Ovary (tissue), 9 donors: ENCODE results near the gene UBR4. TPM values are rescaled to one million over a fixed set of nuclear protein-coding genes. Genes with fewer than 3 reads are reported as not detected.

ENCODE experiments used
- DNase-seq, 5 donors: peaks; one replicate each; pipeline ENCODE4 v3.0.0-alpha.2; 2019 to 2020
- H3K27ac ChIP-seq, 2 donors: fragments of 200-600 bp; one replicate each; pipeline versions ENCODE4 v1.5.1 to v1.8.0; 2019 to 2022
- H3K27me3 ChIP-seq: fragments of 200-600 bp; one replicate; pipeline ENCODE4 v1.8.0; 2022
- H3K36me3 ChIP-seq: fragments of 200-600 bp; sonication (generic); one replicate; pipeline ENCODE4 v1.5.1; 2019
- H3K4me1 ChIP-seq: one replicate; pipeline ENCODE4 v1.8.1; 2013; ENCODE audit warnings: mild to moderate bottlenecking, moderate library complexity; ENCODE audit not compliant: insufficient read depth
- H3K4me3 ChIP-seq: fragments of 200-600 bp; sonication (generic); one replicate; pipeline ENCODE4 v1.5.1; 2017
- H3K9me3 ChIP-seq, 2 donors: fragments of 200-600 bp in 1 of 2; sonication (generic) in 1 of 2; one replicate each; pipeline versions ENCODE4 v1.5.1 to v1.8.1; 2013 to 2019; ENCODE audit warnings: mild to moderate bottlenecking in 1 of 2, moderate library complexity in 1 of 2
- EP300 ChIP-seq: sonication (generic); formaldehyde crosslinking; IDR thresholded peaks from one replicate; pipeline ENCODE4 v1.6.1; 2017; ENCODE audit warnings: antibody characterized with exemption
- POLR2A ChIP-seq: fragments of 450-650 bp; IDR thresholded peaks from one replicate; pipeline ENCODE4 v1.6.1; 2017; ENCODE audit warnings: antibody characterized with exemption, mild to moderate bottlenecking, moderate library complexity
- WGBS, 3 donors: extraction: QIAGEN DNeasy Blood & Tissue Kit in 1 of 3; methylation state at CpG; one replicate each; pipeline versions ENCODE4 v1.1.5 to v1.1.7; 2013 to 2017; 5-methylcytosine and 5-hydroxymethylcytosine counted together
- intact Hi-C, 4 donors: fragments of 100-400 bp; cut with DNase I; formaldehyde crosslinking; loops; one replicate each; pipeline versions ENCODE4 v1.11.0 to v1.15.1; 2022 to 2023
- polyA plus RNA-seq, 2 donors: library from polyadenylated mRNA; stranded (reverse); fragments of 200-250 nt in 1 of 2; fragments of 350-450 nt in 1 of 2; fragmentation: Illumina TruSeq in 1 of 2; extraction: RNeasy Lipid Tissue Mini Kit (QIAGEN cat#74804) in 1 of 2; gene quantifications; one replicate each; pipeline ENCODE4 v1.2.3, GENCODE V29; 2013 to 2014
- total RNA-seq, 7 donors: library from RNA; depleted of rRNA in 2 of 7; stranded (reverse); fragments of >200 nt in 2 of 7; fragmentation: NEBNext Ultra II Directional in 3 of 7; extraction: Animal tissue kit (Norgen Biotek cat#: 25700) in 3 of 7; gene quantifications; one replicate each; pipeline versions ENCODE4 v1.1.0 to v1.2.4, GENCODE V29; 2016 to 2023
- TF ChIP-seq, protein P1 (sequence below), 3 donors: fragments of 450-650 bp in 2 of 3; fragments of 200-600 bp in 1 of 3; IDR thresholded peaks; one replicate each; pipeline versions ENCODE4 v1.5.1 to v1.8.0; 2016 to 2022; ENCODE audit warnings: antibody characterized with exemption in 3 of 3, mild to moderate bottlenecking in 1 of 3
- donor health status: DM: no; HTN: no; CAD: no; lungs with moderate emphysema.
- donor health status: DM: no; HTN: no; CAD: no.
- donor health status: Bipolar disorder and iron deficiency.
- donor health status: DM: yes; HTN: yes; CAD: no.
- donor health status: DM: no; HTN: no; CAD: no.
- donor health status: DM: yes; HTN: yes; CAD: no.

The UBR4 gene
- total and polyA plus RNA-seq, 9 donors, result 78.7 to 139 (median 118) TPM

DNA sequence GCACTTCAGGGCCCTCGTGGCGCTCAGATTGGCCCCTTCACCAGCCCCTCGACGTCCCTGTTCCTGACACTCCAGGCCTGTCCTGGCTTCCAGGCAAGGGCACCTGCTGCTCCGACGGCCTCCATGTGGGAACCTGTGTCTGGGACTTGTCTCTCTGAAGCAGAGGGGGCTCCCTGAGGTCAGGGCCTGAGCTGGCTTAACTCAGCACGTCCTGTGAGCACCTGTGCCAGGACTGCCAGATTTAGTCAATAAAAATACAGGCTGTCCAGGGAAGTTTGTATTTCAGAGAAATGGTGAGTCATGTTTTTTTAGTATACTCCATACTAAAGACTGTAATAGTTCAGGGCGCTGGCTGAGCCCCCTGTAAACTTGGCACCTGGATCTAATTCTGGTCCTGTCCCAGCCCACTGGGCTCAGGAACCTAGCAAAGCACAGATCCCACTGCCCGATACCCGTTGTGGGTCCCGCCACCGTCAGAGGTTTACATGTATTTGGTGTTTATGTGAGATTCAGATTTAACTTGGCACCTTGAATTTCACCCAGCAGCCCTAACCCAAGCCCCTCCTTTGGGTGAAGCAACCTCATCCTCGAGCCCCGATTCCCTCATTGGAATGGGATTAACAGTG is 143.7 kb downstream of the UBR4 start:
- DNase-seq, result no peak
- intact Hi-C loops, result no loop called here
- no peak overlapping the region for H3K27ac ChIP-seq

DNA sequence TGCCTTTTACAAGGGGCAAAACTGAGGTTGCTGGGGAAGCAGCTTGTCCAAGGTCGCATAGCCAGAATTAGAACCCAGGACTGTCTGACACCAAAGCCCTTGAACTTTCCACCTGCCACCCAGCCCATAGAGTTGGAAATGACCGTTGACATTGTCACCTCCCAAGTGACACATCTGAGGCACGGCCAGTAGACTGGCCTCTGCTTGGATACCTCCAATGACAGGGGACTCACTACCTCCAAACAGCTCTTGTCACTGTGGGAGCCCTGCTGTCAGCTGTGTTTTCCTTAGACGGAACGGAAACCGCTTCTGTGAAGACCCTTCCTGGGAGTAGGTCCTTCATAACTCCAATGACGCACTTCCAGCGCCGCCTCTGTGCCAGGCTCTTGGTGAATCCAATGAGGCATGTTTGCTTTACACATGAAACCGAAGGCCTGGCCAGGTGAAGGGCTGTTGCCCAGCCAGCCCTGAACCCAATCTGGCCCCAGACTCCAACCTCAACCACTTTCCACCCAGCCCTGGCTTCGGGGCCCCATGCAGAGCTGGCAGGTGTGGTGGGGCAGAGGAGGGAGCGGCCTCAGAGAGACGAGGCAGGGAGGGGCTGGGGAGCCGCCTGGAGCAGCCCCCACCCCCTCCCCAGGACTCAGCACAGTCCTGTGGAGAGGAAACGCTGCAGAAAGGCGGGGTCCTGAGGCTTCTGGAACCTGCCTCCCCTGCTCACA is 144.4 kb downstream of the UBR4 start:
- TF ChIP-seq POLR2A, result no peak
- no peak for TF ChIP-seq EP300
- TF ChIP-seq, protein P1, sequence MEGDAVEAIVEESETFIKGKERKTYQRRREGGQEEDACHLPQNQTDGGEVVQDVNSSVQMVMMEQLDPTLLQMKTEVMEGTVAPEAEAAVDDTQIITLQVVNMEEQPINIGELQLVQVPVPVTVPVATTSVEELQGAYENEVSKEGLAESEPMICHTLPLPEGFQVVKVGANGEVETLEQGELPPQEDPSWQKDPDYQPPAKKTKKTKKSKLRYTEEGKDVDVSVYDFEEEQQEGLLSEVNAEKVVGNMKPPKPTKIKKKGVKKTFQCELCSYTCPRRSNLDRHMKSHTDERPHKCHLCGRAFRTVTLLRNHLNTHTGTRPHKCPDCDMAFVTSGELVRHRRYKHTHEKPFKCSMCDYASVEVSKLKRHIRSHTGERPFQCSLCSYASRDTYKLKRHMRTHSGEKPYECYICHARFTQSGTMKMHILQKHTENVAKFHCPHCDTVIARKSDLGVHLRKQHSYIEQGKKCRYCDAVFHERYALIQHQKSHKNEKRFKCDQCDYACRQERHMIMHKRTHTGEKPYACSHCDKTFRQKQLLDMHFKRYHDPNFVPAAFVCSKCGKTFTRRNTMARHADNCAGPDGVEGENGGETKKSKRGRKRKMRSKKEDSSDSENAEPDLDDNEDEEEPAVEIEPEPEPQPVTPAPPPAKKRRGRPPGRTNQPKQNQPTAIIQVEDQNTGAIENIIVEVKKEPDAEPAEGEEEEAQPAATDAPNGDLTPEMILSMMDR (IDR thresholded peaks at IDR 0.05), result no peak
- no peak overlapping the region for H3K27ac ChIP-seq
- 78 to 84% (median 78%) methylated on average over 12 to 16 of the region's 16 CpGs for WGBS, 3 donors
- no peaks in the 10 kb centered on the region for H3K4me1 ChIP-seq
- DNase-seq, result no peak
- no peaks in the 10 kb centered on the region for H3K9me3 ChIP-seq
- H3K36me3 ChIP-seq, result no peaks in the 10 kb centered on the region
- H3K4me3 ChIP-seq, result no peak overlapping the region
- H3K27me3 ChIP-seq, result no peaks in the 10 kb centered on the region
- intact Hi-C loops, result no loop called here

More for the DNA sequence above, 143.7 kb downstream of the UBR4 start:
- H3K36me3 ChIP-seq, result no peaks in the 10 kb centered on the region
- TF ChIP-seq EP300, result no peak
- TF ChIP-seq, protein P1 (IDR thresholded peaks at IDR 0.05), result no peak
- no peak for TF ChIP-seq POLR2A
- no peaks in the 10 kb centered on the region for H3K4me1 ChIP-seq
- WGBS, 3 donors, result 57 to 62% (median 60%) methylated on average over 11 to 14 of the region's 14 CpGs
- H3K9me3 ChIP-seq, result no peaks in the 10 kb centered on the region
- no peak overlapping the region for H3K4me3 ChIP-seq
- H3K27me3 ChIP-seq, result no peaks in the 10 kb centered on the region

DNA sequence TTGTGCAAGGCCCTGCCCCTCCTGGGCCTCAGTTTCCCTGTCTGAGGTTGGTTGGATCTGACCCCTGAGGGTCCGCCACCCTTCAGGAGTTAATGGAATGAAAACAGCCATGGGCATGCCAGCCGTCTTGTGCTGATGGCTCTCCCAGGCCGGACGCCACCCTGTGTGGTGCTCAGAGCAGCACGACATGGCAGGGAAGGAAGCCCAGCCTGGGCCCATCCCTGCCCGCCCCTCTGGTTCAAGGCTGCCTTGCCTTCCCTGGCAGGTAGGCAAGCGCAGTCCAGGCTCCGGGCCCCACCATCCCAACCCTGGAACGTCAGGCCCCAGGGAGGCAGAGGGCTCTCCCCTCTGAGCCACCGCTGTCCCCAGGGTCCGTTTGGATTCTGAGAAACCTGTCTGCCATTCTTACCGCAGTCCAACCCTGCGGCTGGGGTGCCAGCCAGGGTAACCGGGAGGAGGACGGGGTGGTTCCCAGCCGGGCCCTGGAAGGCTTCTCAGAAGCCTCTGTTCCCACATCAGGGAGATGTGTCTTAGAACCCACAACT is 145.1 kb downstream of the UBR4 start:
- no peak for TF ChIP-seq EP300
- TF ChIP-seq, protein P1 (IDR thresholded peaks at IDR 0.05), result no peak
- no peak for TF ChIP-seq POLR2A
- intact Hi-C loops, result no loop called here
- Histone ChIP-seq H3K27ac (no peak overlapping the region), H3K27me3 (no peaks in the 10 kb centered on the region), H3K36me3 (no peaks in the 10 kb centered on the region), H3K4me3 (no peak overlapping the region), H3K4me1 (no peaks in the 10 kb centered on the region), H3K9me3 (no peaks in the 10 kb centered on the region)
- DNase-seq, result no peak
- WGBS, 3 donors, result 88 to 89% (median 89%) methylated on average over 7 to 16 of the region's 16 CpGs

DNA sequence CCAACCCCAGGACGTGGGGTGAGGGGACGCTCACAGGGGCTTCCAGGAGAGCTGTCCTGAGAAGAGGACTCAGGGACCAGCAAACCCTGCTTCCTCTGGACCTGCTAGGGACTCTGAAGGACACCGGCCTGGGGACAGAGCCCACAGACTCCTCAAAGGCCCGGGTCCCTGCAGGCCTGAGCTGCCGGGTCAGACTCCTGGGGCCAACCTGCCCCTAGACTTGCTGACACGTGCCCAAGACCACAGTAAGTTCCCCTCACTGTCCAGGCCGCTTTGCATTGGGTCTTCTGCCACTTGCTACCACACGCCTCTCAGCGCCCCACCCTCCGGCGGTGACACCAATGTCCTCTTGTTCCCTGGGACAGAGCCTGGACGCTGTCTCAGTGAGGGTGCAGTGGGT is 146.9 kb downstream of the UBR4 start:
- H3K4me3 ChIP-seq, result no peak overlapping the region
- no peak overlapping the region for H3K27ac ChIP-seq
- DNase-seq, result no peak
- no peaks in the 10 kb centered on the region for H3K36me3 ChIP-seq
- H3K4me1 ChIP-seq, result no peaks in the 10 kb centered on the region
- no peaks in the 10 kb centered on the region for H3K27me3 ChIP-seq
- intact Hi-C loops, result no loop called here
- no peaks in the 10 kb centered on the region for H3K9me3 ChIP-seq
- TF ChIP-seq, protein P1 (IDR thresholded peaks at IDR 0.05), result no peak
- TF ChIP-seq EP300 (no peak), POLR2A (no peak)
- WGBS, 3 donors, result 86 to 91% (median 87%) methylated on average over 12 of the region's 12 CpGs
